ENCODE results near the gene ZGPAT.

ZGPAT gene

GRCh38 chr20:63741676-63742380 lies 34.0 kb downstream of the ZGPAT start:
- Histone ChIP-seq H3K4me2 (peak overlapping the region; percentile 45; the same call in 1 of the 2 replicates), H3K9ac (no peak overlapping the region; the same call in 1 of the 2 replicates), H2AFZ (ENCODE audit: low read depth) (no peak overlapping the region), H3K27ac (no peak overlapping the region), H3K4me1 (ENCODE audit: low read depth, poor library complexity, severe bottlenecking) (peaks cover 18% of the 10 kb centered on the region), H3K4me3 (IDR thresholded peaks at IDR 0.05; ENCODE audit: insufficient read depth, low read depth, low read length) (no peak overlapping the region), H3K36me3 (ENCODE audit: insufficient read depth) (no peaks in the 10 kb centered on the region), H4K20me1 (ENCODE audit: insufficient read depth) (no peaks in the 10 kb centered on the region), H3K79me2 (ENCODE audit: insufficient read depth, low read depth) (peaks cover 5% of the 10 kb centered on the region; the same call in 1 of the 2 replicates), H3K27me3 (ENCODE audit: insufficient read depth, low read depth) (no peaks in the 10 kb centered on the region)
- no peak for TF ChIP-seq CTCF (conservative IDR thresholded peaks at IDR 0.05; ENCODE audit: low read depth, low read length)

GRCh38 chr20:63742381-63743024 lies 34.7 kb downstream of the ZGPAT start:
- no peaks in the 10 kb centered on the region for H3K27me3 ChIP-seq (ENCODE audit: insufficient read depth, low read depth)
- peaks cover 18% of the 10 kb centered on the region for H3K4me1 ChIP-seq (ENCODE audit: low read depth, poor library complexity, severe bottlenecking)
- H3K4me3 ChIP-seq (IDR thresholded peaks at IDR 0.05; ENCODE audit: insufficient read depth, low read depth, low read length): no peak overlapping the region
- H3K79me2 ChIP-seq (ENCODE audit: insufficient read depth, low read depth): no peaks in the 10 kb centered on the region; the same call in 1 of the 2 replicates
- H4K20me1 ChIP-seq (ENCODE audit: insufficient read depth): no peaks in the 10 kb centered on the region
- H3K9ac ChIP-seq: no peak overlapping the region
- no peak overlapping the region for H2AFZ ChIP-seq (ENCODE audit: low read depth)
- TF ChIP-seq CTCF (conservative IDR thresholded peaks at IDR 0.05; ENCODE audit: low read depth, low read length): no peak
- no peaks in the 10 kb centered on the region for H3K36me3 ChIP-seq (ENCODE audit: insufficient read depth)
- H3K4me2 ChIP-seq: no peak overlapping the region
- no peak overlapping the region for H3K27ac ChIP-seq

GRCh38 chr20:63743210-63743970 lies 35.6 kb downstream of the ZGPAT start:
- Histone ChIP-seq H4K20me1 (ENCODE audit: insufficient read depth) (no peaks in the 10 kb centered on the region), H3K4me2 (no peak overlapping the region), H3K36me3 (ENCODE audit: insufficient read depth) (no peaks in the 10 kb centered on the region), H3K27me3 (ENCODE audit: insufficient read depth, low read depth) (peaks cover 6% of the 10 kb centered on the region; the same call in 1 of the 2 replicates), H3K4me3 (IDR thresholded peaks at IDR 0.05; ENCODE audit: insufficient read depth, low read depth, low read length) (no peak overlapping the region), H3K27ac (no peak overlapping the region), H3K9ac (no peak overlapping the region), H3K4me1 (ENCODE audit: low read depth, poor library complexity, severe bottlenecking) (peaks cover 14% of the 10 kb centered on the region), H3K79me2 (ENCODE audit: insufficient read depth, low read depth) (no peaks in the 10 kb centered on the region; the same call in 1 of the 2 replicates), H2AFZ (ENCODE audit: low read depth) (no peak overlapping the region)
- TF ChIP-seq CTCF (conservative IDR thresholded peaks at IDR 0.05; ENCODE audit: low read depth, low read length): no peak

- H3K27ac ChIP-seq: no peak overlapping the region
- no peak overlapping the region for H3K9ac ChIP-seq
- H3K27me3 ChIP-seq (ENCODE audit: insufficient read depth, low read depth): peaks cover 13% of the 10 kb centered on the region; the same call in 1 of the 2 replicates
- H3K4me3 ChIP-seq (IDR thresholded peaks at IDR 0.05; ENCODE audit: insufficient read depth, low read depth, low read length): no peak overlapping the region
- H3K4me2 ChIP-seq: no peak overlapping the region
- H2AFZ ChIP-seq (ENCODE audit: low read depth): no peak overlapping the region
- peaks cover 6% of the 10 kb centered on the region for H3K4me1 ChIP-seq (ENCODE audit: low read depth, poor library complexity, severe bottlenecking)
- no peak for TF ChIP-seq CTCF (conservative IDR thresholded peaks at IDR 0.05; ENCODE audit: low read depth, low read length)
- no peaks in the 10 kb centered on the region for H3K36me3 ChIP-seq (ENCODE audit: insufficient read depth)
- no peaks in the 10 kb centered on the region for H3K79me2 ChIP-seq (ENCODE audit: insufficient read depth, low read depth)
- H4K20me1 ChIP-seq (ENCODE audit: insufficient read depth): no peaks in the 10 kb centered on the region
Observed at GRCh38 chr20:63744158-63744557, 36.3 kb downstream of the ZGPAT start.

Data from KMS-11 (cell line).